GM21367 (cell line): ENCODE data around the gene BAZ2A.
"Not testable (repeated sequence)": the region's sequence is repeated elsewhere in the genome, so short reads cannot be mapped to it uniquely, and the experiment has no call there.

ENCODE experiments used
- ATAC-seq: cut with Tn5 transposase; IDR thresholded peaks from one replicate; pipeline ENCODE4 v1.9.1; 2021; ENCODE audit not compliant: unreplicated experiment

The BAZ2A gene

GRCh38 chr12:56599041-56599440, 31.1 kb downstream of the BAZ2A start:
- ATAC-seq, result no peak

GRCh38 chr12:56596815-56597214, 33.3 kb downstream of the BAZ2A start:
- no peak for ATAC-seq

GRCh38 chr12:56593909-56594621, 36.1 kb downstream of the BAZ2A start:
- no peak for ATAC-seq

- ATAC-seq, result no peak
Observed at GRCh38 chr12:56591961-56592360, 38.2 kb downstream of the BAZ2A start.

GRCh38 chr12:56591126-56591525, 39.0 kb downstream of the BAZ2A start:
- no peak for ATAC-seq

- ATAC-seq, result no peak
Observed at GRCh38 chr12:56590237-56590830, 39.8 kb downstream of the BAZ2A start.

GRCh38 chr12:56589783-56590182, 40.3 kb downstream of the BAZ2A start:
- no peak for ATAC-seq

GRCh38 chr12:56585098-56585497, 45.0 kb downstream of the BAZ2A start:
- ATAC-seq, result no peak

GRCh38 chr12:56581418-56582145, 48.5 kb downstream of the BAZ2A start:
- ATAC-seq, result no peak

GRCh38 chr12:56578983-56579546, 51.1 kb downstream of the BAZ2A start:
- no peak for ATAC-seq

- not testable (repeated sequence) for ATAC-seq
Observed at GRCh38 chr12:56577248-56577647, 52.9 kb downstream of the BAZ2A start.

GRCh38 chr12:56574210-56574609, 55.9 kb downstream of the BAZ2A start:
- no peak for ATAC-seq

- no peak for ATAC-seq
Observed at GRCh38 chr12:56572288-56572687, 57.8 kb downstream of the BAZ2A start.

- ATAC-seq, result no peak
Observed at GRCh38 chr12:56571121-56571520, 59.0 kb downstream of the BAZ2A start.

GRCh38 chr12:56568146-56568545, 62.0 kb downstream of the BAZ2A start:
- no peak for ATAC-seq

GRCh38 chr12:56565510-56566101, 64.5 kb downstream of the BAZ2A start:
- ATAC-seq, result no peak

GRCh38 chr12:56551070-56551469, 79.1 kb downstream of the BAZ2A start:
- ATAC-seq, result no peak

GRCh38 chr12:56546680-56547079, 83.4 kb downstream of the BAZ2A start:
- ATAC-seq, result no peak
